ENCODE data around the gene ITGAX. TPM values are rescaled to one million over a fixed set of nuclear protein-coding genes. Genes with fewer than 3 reads are reported as not detected.

ITGAX gene
- total RNA-seq, 4 donors from 2014 or later = 0.11 to 3.2 (median 2.2) TPM

DNA sequence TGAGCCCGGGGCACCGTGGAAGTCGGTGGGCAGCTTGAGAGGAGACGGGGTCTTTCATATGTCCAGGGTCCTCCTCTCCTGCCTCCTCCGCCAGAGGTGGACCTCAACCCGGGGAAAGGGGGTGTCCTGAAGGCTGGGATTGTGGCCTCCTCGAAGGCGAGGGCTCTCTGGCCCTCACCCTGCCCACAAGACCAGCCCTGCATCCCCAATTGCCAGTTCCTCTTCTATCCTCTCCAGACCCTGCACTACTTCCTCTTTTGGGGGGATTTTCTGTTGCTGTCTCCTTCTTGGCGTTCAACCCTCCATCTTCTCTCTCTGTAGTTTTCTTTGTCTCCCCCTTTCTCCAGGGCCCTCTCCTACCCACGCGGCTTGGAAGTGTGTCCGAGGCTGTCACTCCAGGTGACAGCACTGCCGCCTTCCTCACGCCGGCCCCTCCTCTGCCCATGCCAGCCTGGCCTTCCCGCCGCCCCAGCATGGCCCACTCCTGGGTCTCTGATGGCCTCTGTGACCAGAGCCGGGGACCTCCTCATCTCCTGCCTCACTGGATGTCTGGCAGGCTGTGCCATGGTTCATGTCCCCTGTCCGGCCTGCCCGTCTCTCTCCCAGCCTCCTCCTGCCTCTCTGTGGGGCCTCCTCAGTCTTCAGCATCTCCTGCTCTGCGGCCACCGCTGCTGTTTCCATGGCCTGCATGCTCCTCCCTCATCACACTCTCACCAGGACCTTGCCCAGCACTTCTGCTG, 2.4 kb upstream of the ITGAX start:
- H3K27me3 ChIP-seq = no peaks in the 10 kb centered on the region
- WGBS, 2 donors = 87 to 92% methylated on average over 22 of the region's 22 CpGs
- H3K27ac ChIP-seq = no peak overlapping the region
- no peaks in the 10 kb centered on the region for H3K9me3 ChIP-seq
- H3K36me3 ChIP-seq = no peaks in the 10 kb centered on the region
- TF ChIP-seq POLR2A (IDR thresholded peaks at IDR 0.05) (no peak), CTCF (IDR thresholded peaks at IDR 0.05) (no peak)
- no peak overlapping the region for H3K4me3 ChIP-seq (replicated peaks in 1 of 3)
- intact Hi-C loops (cut with DNase I) = no loop called here
- no peaks in the 10 kb centered on the region for H3K4me1 ChIP-seq
- DNase-seq = no peak

DNA sequence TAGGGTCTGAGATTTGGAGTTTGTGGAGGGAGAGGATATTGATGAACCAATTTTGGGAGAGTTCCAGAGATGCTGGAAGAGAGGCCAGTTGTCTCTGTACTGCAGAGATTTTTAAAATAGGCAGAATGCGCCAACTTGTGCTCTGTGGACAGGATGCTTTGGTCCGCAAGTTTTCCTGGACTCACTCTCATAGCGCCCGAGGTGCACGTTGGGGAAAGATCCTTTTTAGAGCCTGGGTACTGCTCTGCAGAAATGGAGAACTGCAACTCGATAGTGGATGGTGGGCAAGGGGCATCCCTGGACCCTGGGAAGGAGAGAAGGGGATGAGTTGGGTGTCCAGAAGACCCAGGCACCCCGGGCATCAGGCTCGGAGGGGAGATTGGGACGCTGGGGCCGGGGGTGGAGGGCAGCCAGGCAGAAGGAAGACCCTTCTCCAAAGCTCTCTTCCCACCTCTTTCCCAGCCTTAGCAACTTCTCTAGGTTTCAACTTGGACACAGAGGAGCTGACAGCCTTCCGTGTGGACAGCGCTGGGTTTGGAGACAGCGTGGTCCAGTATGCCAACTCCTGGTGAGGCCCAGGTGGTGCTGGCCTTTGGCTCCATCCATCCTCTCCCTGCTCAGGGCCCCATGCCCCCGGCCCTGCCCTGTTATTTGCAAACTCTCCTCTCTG, 590 bp downstream of the ITGAX start:
- no peaks in the 10 kb centered on the region for H3K27me3 ChIP-seq
- DNase-seq = no peak
- no peak overlapping the region for H3K4me3 ChIP-seq (replicated peaks in 1 of 3)
- no peaks in the 10 kb centered on the region for H3K9me3 ChIP-seq
- H3K27ac ChIP-seq = no peak overlapping the region
- H3K4me1 ChIP-seq = no peaks in the 10 kb centered on the region
- WGBS, 2 donors = 77 to 80% methylated on average over 12 to 14 of the region's 14 CpGs
- no peaks in the 10 kb centered on the region for H3K36me3 ChIP-seq
- TF ChIP-seq POLR2A (IDR thresholded peaks at IDR 0.05) (no peak), CTCF (IDR thresholded peaks at IDR 0.05) (no peak)
- intact Hi-C loops (cut with DNase I) = no loop called here

DNA sequence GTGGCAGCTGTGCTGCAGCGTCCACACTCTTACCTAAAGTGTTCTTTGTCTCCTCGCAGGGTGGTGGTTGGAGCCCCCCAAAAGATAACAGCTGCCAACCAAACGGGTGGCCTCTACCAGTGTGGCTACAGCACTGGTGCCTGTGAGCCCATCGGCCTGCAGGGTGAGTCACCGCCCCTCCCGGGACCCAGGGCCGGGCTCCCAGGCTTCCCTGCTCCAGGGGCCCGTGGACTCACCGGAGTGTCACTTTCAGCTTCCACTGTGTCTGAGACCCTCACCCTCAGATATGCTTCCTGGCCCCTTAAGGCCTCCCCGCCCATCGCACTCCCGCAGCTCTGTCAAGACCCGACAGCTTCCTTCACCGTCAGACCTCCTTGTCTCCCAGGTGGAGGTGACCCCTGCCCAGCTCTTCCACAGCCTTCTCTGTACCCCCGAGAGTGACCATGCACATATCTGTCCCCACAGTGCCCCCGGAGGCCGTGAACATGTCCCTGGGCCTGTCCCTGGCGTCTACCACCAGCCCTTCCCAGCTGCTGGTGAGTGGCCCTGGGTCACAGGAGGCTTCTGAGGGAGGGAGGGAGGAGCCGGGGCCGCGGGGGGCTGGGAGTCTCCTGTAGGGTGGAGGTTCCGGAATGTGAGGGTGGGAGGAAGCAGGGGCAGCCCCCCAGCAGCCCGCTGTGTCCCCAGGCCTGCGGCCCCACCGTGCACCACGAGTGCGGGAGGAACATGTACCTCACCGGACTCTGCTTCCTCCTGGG, 1.8 kb downstream of the ITGAX start:
- intact Hi-C loops (cut with DNase I) = no loop called here
- H3K27me3 ChIP-seq = no peaks in the 10 kb centered on the region
- no peaks in the 10 kb centered on the region for H3K4me1 ChIP-seq
- H3K36me3 ChIP-seq = no peaks in the 10 kb centered on the region
- no peak for DNase-seq
- H3K4me3 ChIP-seq (replicated peaks in 1 of 3) = no peak overlapping the region
- no peaks in the 10 kb centered on the region for H3K9me3 ChIP-seq
- TF ChIP-seq POLR2A (IDR thresholded peaks at IDR 0.05) (no peak), CTCF (IDR thresholded peaks at IDR 0.05) (no peak)
- 60 to 63% methylated on average over 12 to 21 of the region's 28 CpGs for WGBS, 2 donors
- no peak overlapping the region for H3K27ac ChIP-seq

DNA sequence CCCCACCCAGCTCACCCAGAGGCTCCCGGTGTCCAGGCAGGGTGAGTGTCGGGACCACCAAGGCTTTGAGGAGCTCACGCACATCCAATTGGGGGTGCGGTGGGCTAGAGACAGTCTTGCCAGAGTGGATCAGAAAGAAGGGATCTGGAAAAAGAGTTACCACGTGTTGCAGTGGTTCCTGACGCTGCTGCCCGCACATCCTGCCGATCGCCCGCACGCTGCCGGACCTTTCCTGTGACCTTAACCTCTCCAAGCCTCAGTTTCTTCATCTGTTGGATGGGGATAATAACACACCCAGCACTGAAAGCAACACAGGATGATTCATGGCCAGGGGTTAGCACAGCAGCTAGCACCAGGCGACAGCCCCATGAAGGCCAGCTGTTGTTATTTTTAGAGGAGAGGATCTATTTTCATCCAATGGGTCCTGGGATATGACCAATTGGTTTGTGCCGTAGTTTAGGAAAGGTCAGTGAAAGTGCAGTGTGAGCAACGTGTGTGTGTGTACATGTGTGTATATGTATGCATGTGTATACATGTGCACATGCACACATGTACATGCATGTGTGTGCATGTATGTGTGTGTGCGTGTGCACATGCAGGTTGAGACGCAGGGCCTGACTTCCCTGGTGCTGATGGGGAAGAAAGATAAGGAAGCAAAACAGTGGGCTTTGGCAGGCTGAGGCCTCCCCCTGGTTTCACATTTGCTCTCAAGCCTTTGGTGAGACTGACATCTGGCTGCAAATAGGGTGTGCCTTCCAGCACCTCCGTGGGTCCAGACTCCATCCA, 2.5 kb downstream of the ITGAX start:
- no peak for TF ChIP-seq POLR2A (IDR thresholded peaks at IDR 0.05)
- TF ChIP-seq CTCF (IDR thresholded peaks at IDR 0.05) = no peak
- H3K9me3 ChIP-seq = no peaks in the 10 kb centered on the region
- DNase-seq = no peak
- no peaks in the 10 kb centered on the region for H3K27me3 ChIP-seq
- no peaks in the 10 kb centered on the region for H3K36me3 ChIP-seq
- intact Hi-C loops (cut with DNase I) = no loop called here
- no peaks in the 10 kb centered on the region for H3K4me1 ChIP-seq
- no peak overlapping the region for H3K27ac ChIP-seq
- WGBS, 2 donors = 68 to 75% methylated on average over 17 to 18 of the region's 18 CpGs
- no peak overlapping the region for H3K4me3 ChIP-seq (replicated peaks in 1 of 3)

Measured in thyroid gland (tissue), 4 donors.